GM13977 (cell line): ENCODE data around the gene ASPSCR1.

Experiments used
- DNase-seq: peaks from one replicate; pipeline ENCODE4 v3.0.0; 2012; ENCODE audit warnings: low spot score
- in situ Hi-C: fragments of 300-500 bp; cut with MboI; formaldehyde crosslinking; loops from one replicate; pipeline ENCODE4 v1.12.0; 2022; ENCODE audit warnings: low sequenced_read_pairs, low pct_unique_long_range_greater_than_20kb, mixed read lengths, inconsistent platforms; ENCODE audit not compliant: unreplicated experiment
- TF ChIP-seq, protein P1 (sequence below): IDR thresholded peaks from 2 replicates; pipeline ENCODE4 v1.5.1; 2012; ENCODE audit warnings: mild to moderate bottlenecking, control low read depth; ENCODE audit not compliant: insufficient read depth; ENCODE audit errors: extremely low read depth, missing control alignments

The ASPSCR1 gene

DNA sequence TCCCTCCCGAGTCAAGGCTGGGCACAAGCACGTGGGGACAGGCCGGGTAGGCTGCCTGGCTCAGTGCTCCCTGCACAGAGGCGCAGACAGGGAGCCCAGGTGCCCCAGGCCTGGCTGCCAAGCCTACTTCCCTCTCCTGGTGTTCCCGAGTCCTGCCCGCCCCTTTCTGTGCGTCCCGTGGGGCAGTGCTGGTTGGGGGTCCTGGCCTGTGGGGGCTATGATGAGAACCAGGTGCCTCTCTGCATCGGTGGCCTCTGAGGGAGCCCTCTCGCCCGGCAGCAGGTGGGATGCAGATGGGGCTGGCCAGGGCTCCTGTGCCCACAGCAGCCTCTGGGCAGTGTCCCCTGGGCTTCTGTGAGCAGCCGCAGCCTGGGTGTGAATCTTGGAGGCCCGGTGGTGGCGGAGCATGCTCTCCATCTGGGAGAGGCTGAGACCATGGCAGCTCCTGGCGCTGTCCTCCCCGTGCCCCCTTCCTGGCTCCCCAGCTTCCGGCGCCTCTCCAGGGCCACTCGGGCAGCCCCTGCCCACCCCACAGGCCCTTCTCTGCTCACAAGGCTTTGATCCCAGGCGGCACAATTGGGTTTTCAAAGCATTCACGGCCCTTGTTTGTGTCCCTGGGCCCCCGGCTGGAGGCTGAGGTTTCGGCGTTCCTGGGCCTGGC lies 38.0 kb downstream of the ASPSCR1 start:
- in situ Hi-C loops, result no loop called here
- TF ChIP-seq, protein P1, sequence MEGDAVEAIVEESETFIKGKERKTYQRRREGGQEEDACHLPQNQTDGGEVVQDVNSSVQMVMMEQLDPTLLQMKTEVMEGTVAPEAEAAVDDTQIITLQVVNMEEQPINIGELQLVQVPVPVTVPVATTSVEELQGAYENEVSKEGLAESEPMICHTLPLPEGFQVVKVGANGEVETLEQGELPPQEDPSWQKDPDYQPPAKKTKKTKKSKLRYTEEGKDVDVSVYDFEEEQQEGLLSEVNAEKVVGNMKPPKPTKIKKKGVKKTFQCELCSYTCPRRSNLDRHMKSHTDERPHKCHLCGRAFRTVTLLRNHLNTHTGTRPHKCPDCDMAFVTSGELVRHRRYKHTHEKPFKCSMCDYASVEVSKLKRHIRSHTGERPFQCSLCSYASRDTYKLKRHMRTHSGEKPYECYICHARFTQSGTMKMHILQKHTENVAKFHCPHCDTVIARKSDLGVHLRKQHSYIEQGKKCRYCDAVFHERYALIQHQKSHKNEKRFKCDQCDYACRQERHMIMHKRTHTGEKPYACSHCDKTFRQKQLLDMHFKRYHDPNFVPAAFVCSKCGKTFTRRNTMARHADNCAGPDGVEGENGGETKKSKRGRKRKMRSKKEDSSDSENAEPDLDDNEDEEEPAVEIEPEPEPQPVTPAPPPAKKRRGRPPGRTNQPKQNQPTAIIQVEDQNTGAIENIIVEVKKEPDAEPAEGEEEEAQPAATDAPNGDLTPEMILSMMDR, result no peak
- no peak for DNase-seq

DNA sequence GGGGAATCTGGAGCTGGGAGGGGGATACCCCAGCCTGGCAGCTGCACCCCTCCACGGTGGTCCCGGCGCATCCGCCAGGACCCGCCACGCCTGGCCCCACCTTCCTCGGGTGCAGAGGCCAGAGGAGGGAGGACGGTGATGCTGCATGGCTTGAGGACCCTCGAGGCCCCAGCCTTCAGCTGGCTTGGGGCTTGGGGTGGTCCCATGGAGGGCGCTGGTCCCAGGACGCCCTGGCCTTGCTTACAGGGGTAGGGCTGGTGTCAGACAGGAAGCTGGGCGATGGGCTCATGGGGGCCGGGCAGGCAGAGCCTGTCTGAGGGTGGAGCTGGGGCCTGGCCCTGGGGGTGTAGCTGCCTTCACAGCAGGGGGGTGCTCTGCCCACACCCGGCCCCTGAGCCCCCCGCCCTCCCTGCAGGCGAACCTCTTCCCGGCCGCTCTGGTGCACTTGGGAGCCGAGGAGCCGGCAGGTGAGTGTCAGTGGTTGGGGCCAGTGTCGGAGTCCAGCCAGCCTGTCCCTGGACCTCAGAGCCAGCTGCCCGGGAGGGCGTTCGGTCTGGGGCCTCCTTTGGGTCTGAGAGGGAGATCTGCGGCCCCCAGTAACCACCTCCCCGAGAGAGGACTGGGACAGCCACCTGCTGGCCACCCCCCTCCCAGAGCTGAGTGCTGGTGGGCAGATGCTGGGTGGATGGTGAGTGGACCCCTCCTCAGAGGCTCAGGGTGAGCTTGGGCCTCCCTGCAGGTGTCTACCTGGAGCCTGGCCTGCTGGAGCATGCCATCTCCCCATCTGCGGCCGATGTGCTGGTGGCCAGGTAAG lies 38.8 kb downstream of the ASPSCR1 start:
- TF ChIP-seq, protein P1, result no peak
- DNase-seq, result no peak
- in situ Hi-C loops, result no loop called here

- in situ Hi-C loops, result no loop called here
- TF ChIP-seq, protein P1, result no peak
Measured at GRCh38 chr17:82016875-82017459, 39.5 kb downstream of the ASPSCR1 start.

DNA sequence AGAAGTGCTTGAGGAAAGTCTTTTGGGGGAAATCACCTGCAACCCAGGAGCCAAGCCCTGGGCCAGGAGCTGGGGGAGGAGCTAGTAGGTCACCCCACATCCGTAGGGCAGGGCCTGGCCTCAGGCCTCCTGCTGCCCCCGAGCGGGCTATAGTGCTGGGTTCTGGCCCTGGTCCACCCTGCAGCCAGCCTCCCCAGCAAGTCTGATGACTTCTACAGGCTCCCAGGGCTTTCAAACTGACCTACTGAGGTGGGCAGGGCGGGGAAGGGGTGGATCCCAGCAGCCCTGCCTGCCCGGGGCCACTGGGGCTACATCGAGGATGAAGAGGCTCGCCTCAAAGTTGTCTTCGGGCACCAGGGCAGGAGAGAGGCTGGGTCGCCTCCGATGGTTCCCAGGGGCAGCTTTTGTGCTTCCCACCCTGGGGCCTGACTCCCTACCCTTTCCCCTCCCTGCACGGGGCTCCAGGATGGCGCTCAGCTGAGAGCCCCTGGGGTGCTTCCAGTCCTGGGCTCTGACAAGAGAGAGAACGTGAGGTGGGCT lies 40.3 kb downstream of the ASPSCR1 start:
- no peak for DNase-seq

More at GRCh38 chr17:82016875-82017459, 39.5 kb downstream of the ASPSCR1 start:
- DNase-seq, result no peak

GRCh38 chr17:82018152-82018988 lies 40.9 kb downstream of the ASPSCR1 start:
- in situ Hi-C loops, result no loop called here
- TF ChIP-seq, protein P1, result no peak
- DNase-seq, result no peak

More for the DNA sequence above, 40.3 kb downstream of the ASPSCR1 start:
- TF ChIP-seq, protein P1, result no peak
- in situ Hi-C loops, result no loop called here

GRCh38 chr17:82018989-82019689 lies 41.7 kb downstream of the ASPSCR1 start:
- TF ChIP-seq, protein P1, result no peak
- no peak for DNase-seq
- in situ Hi-C loops, result no loop called here
